Measurements from ENCODE around the gene CXCL3. TPM values are rescaled to one million over a fixed set of nuclear protein-coding genes. Genes with fewer than 3 reads are reported as not detected.
"Not testable (repeated sequence)": the region's sequence is repeated elsewhere in the genome, so short reads cannot be mapped to it uniquely, and the experiment has no call there.

The CXCL3 gene
- polyA plus RNA-seq, 1 experiment: 0.74 TPM

DNA sequence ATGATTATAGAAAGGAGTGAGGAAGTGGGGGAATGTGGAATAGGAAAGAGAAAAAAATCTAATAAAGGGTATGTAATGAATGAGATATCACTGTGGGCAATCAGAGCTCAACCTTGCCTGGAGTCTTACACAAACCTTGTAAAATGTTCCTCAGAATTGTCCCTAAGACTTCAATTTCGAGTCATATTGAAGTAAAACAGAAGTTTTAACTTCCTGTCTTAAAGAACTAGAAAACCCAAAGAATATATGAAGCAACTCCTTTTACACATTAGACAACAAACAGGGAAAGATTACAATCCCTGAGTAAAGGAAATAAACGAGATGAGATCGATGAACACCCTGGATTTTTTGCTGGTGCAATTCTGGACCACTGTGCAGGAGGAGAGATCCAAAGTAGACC is 42.5 kb upstream of the CXCL3 start:
- Histone ChIP-seq H3K9me3 (ENCODE audit: control insufficient read depth, insufficient read depth, low read length) (no peaks in the 10 kb centered on the region), H3K4me3 (ENCODE audit: low read depth, low read length) (no peak overlapping the region), H3K27me3 (ENCODE audit: control insufficient read depth, insufficient read depth, low read length) (peaks cover 3% of the 10 kb centered on the region), H3K27ac (ENCODE audit: low read depth, low read length) (no peak overlapping the region)
- DNase-seq (ENCODE audit: low read depth, low spot score): no peak
- no peak for TF ChIP-seq CTCF (IDR thresholded peaks at IDR 0.05; ENCODE audit: low read depth, low read length)
- ChIA-PET POLR2A (no interaction called here), CTCF (interaction anchor here (1.4 kb wide), 1 partner anchor 419 kb away, joined by 4 read pairs; no protein-coding TSS in a partner anchor)

DNA sequence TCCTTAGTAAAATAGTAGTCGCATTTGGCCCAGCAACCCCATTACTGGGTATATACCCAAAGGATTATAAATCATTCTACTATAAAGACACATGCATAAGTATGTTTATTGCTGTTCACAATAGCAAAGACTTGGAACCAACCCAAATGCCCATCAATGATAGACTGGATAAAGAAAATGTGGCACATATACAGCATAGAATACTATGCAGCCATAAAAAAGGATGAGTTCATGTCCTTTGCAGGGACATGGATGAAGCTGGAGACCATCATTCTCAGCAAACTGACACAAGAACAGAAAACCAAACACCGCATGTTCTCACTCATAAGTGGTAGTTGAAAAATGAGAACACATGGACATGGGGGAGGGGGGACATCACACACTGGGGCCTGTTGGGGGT is 41.9 kb upstream of the CXCL3 start:
- H3K27ac ChIP-seq (ENCODE audit: low read depth, low read length); POLR2A ChIA-PET; H3K4me3 ChIP-seq (ENCODE audit: low read depth, low read length); H3K9me3 ChIP-seq (ENCODE audit: control insufficient read depth, insufficient read depth, low read length); H3K27me3 ChIP-seq (ENCODE audit: control insufficient read depth, insufficient read depth, low read length); DNase-seq (ENCODE audit: low read depth, low spot score): not testable (repeated sequence)
- CTCF ChIA-PET: interaction anchor here (1.4 kb wide), 1 partner anchor 418 kb away, joined by 4 read pairs; no protein-coding TSS in a partner anchor

GRCh38 chr4:74079024-74079423 is 40.5 kb upstream of the CXCL3 start:
- CTCF ChIA-PET; H3K27me3 ChIP-seq (ENCODE audit: control insufficient read depth, insufficient read depth, low read length); DNase-seq (ENCODE audit: low read depth, low spot score); H3K27ac ChIP-seq (ENCODE audit: low read depth, low read length); H3K4me3 ChIP-seq (ENCODE audit: low read depth, low read length); POLR2A ChIA-PET; H3K9me3 ChIP-seq (ENCODE audit: control insufficient read depth, insufficient read depth, low read length): not testable (repeated sequence)

DNA sequence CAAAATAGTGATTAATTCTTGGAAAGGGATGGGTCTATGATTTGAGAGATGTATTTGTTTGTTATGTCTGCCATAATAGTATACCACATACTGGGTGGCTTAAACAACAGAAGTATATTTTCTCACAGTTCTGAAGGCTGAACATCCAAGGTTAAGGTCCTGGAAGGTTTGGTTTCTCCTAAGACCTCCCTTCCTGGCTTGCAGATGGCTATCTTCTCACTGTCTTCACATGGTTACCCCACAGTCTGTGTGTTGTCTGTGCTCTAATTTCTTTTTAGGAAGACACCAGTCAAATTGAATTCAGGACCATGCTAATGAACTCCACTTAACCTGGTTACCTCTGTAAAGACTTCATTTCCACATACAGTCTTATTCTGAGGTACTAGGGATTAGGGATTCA is 34.9 kb upstream of the CXCL3 start:
- Histone ChIP-seq H3K27ac (ENCODE audit: low read depth, low read length) (no peak overlapping the region), H3K9me3 (ENCODE audit: control insufficient read depth, insufficient read depth, low read length) (peaks cover 2% of the 10 kb centered on the region; the same call in 1 of the 2 replicates), H3K27me3 (ENCODE audit: control insufficient read depth, insufficient read depth, low read length) (no peaks in the 10 kb centered on the region), H3K4me3 (ENCODE audit: low read depth, low read length) (no peak overlapping the region)
- no peak for TF ChIP-seq CTCF (IDR thresholded peaks at IDR 0.05; ENCODE audit: low read depth, low read length)
- CTCF ChIA-PET: no interaction called here
- no peak for DNase-seq (ENCODE audit: low read depth, low spot score)
- POLR2A ChIA-PET: no interaction called here

- Histone ChIP-seq H3K27ac (ENCODE audit: low read depth, low read length) (no peak overlapping the region), H3K9me3 (ENCODE audit: control insufficient read depth, insufficient read depth, low read length) (peaks cover 2% of the 10 kb centered on the region; the same call in 1 of the 2 replicates), H3K4me3 (ENCODE audit: low read depth, low read length) (no peak overlapping the region), H3K27me3 (ENCODE audit: control insufficient read depth, insufficient read depth, low read length) (no peaks in the 10 kb centered on the region)
- no peak for DNase-seq (ENCODE audit: low read depth, low spot score)
- ChIA-PET POLR2A (no interaction called here), CTCF (no interaction called here)
- no peak for TF ChIP-seq CTCF (IDR thresholded peaks at IDR 0.05; ENCODE audit: low read depth, low read length)
Observed at GRCh38 chr4:74072739-74073138, 34.2 kb upstream of the CXCL3 start.

GRCh38 chr4:74067586-74067985 is 29.1 kb upstream of the CXCL3 start:
- H3K4me3 ChIP-seq (ENCODE audit: low read depth, low read length): no peak overlapping the region
- TF ChIP-seq CTCF (IDR thresholded peaks at IDR 0.05; ENCODE audit: low read depth, low read length): no peak
- H3K27me3 ChIP-seq (ENCODE audit: control insufficient read depth, insufficient read depth, low read length): no peaks in the 10 kb centered on the region
- no peak for DNase-seq (ENCODE audit: low read depth, low spot score)
- no peak overlapping the region for H3K27ac ChIP-seq (ENCODE audit: low read depth, low read length)
- ChIA-PET POLR2A (no interaction called here), CTCF (no interaction called here)
- peaks cover 2% of the 10 kb centered on the region; the same call in 1 of the 2 replicates for H3K9me3 ChIP-seq (ENCODE audit: control insufficient read depth, insufficient read depth, low read length)
